C4-2B (cell line): Measurements from ENCODE around the gene FCMR.

Experiments used
- CTCF ChIP-seq: fragments of 450-650 bp; conservative IDR thresholded peaks from 2 replicates; pipeline ENCODE4 v1.5.1; 2017; ENCODE audit warnings: mild to moderate bottlenecking
- ZFX ChIP-seq: fragments of 450-650 bp; IDR thresholded peaks from 2 replicates; pipeline ENCODE4 v1.6.1; 2017

GRCh38 chr1:206953626-206954025 is 31.9 kb upstream of the FCMR start:
- no peak for TF ChIP-seq CTCF
- no peak for TF ChIP-seq ZFX
